ENCODE data around the gene STK32B.

DNA sequence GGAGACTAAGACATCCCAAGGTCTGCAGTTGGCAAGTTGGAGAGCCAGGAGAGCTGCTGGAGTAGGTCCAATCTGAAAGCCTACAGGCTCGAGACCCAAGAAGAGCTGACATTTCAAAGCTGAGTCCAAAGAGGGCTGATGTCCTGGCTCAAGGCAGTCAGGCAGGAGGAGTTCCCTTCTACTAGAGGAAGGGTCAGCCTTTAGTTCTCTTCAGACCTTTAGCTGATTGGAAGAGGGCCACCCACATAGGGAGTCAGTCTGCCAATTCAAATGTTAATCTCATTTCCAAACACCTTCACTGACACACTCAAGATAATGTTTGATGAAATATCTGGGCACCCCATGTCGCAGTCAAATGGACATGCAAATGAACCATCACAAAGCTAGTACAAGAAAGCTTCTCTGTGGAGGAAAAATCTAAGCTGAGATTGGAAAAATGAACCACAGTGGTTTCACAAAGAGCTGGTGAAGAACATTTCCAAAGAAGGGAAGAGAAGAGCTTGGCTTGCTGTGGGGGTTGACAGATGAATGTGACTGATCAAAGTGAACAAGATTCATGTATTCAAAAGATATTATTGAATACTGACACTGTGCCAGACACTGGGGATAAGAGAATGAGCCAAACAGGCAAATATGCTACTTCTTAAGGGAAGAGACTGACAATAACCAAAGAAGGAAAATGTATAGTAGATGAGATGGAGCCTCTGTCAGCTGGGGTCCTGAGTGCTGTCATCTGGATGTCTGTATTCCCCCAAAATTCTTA is 61.2 kb downstream of the STK32B start:
- no peak for TF ChIP-seq EP300 (IDR thresholded peaks at IDR 0.05)
- no peak for TF ChIP-seq CTCF (IDR thresholded peaks at IDR 0.05)
- no peak for TF ChIP-seq POLR2A (IDR thresholded peaks at IDR 0.05)
- no peak for TF ChIP-seq POLR2AphosphoS5 (IDR thresholded peaks at IDR 0.05)

Measured in upper lobe of left lung (tissue), 4 donors.